Central memory CD8-positive, alpha-beta T cell (primary cell): ENCODE measurements around the gene MAST4.

Experiments used
- ATAC-seq: fragments of 150-1000 bp; cut with Tn5 transposase; replicated peaks from 2 replicates; pipeline ENCODE4 v1.10.0; 2022; ENCODE audit warnings: mild to moderate bottlenecking, moderate FRiP score, moderate number of reproducible peaks; ENCODE audit not compliant: poor library complexity, severe bottlenecking; ENCODE audit errors: extremely low read depth
- DNase-seq, 2 donors: peaks; one replicate each; pipeline ENCODE4 v3.0.0; 2021; ENCODE audit warnings: low spot score in 2 of 2
- H3K27ac Mint-ChIP-seq: one replicate; pipeline ENCODE4 v1.8.0; 2022; ENCODE audit warnings: low read depth, mild to moderate bottlenecking, moderate library complexity, mixed read lengths
- H3K27me3 Mint-ChIP-seq: one replicate; pipeline ENCODE4 v1.8.0; 2022; ENCODE audit warnings: mixed read lengths
- H3K36me3 Mint-ChIP-seq: one replicate; pipeline ENCODE4 v1.8.0; 2022; ENCODE audit warnings: mild to moderate bottlenecking, moderate library complexity, mixed read lengths; ENCODE audit not compliant: insufficient read depth
- H3K4me1 Mint-ChIP-seq: one replicate; pipeline ENCODE4 v1.8.0; 2022; ENCODE audit warnings: mixed read lengths
- H3K4me3 Mint-ChIP-seq: one replicate; pipeline ENCODE4 v1.8.0; 2022; ENCODE audit warnings: mild to moderate bottlenecking, moderate library complexity, mixed read lengths
- H3K9me3 Mint-ChIP-seq: one replicate; pipeline ENCODE4 v1.8.0; 2022; ENCODE audit warnings: mixed read lengths

MAST4 gene

GRCh38 chr5:67149951-67150523, 553.8 kb downstream of the MAST4 start:
- no peak for ATAC-seq
- Mint-ChIP-seq H3K27ac (no peak overlapping the region), H3K36me3 (peaks cover 7% of the 10 kb centered on the region), H3K9me3 (no peaks in the 10 kb centered on the region), H3K27me3 (no peaks in the 10 kb centered on the region), H3K4me1 (no peaks in the 10 kb centered on the region), H3K4me3 (no peak overlapping the region)
- no peak for DNase-seq

- Mint-ChIP-seq H3K27me3 (no peaks in the 10 kb centered on the region), H3K36me3 (peaks cover 6% of the 10 kb centered on the region), H3K4me3 (no peak overlapping the region)
Observed at GRCh38 chr5:67152400-67152799, 556.2 kb downstream of the MAST4 start.

GRCh38 chr5:67153292-67153691, 557.1 kb downstream of the MAST4 start:
- Mint-ChIP-seq H3K27ac (no peak overlapping the region), H3K27me3 (no peaks in the 10 kb centered on the region), H3K4me1 (peaks cover 8% of the 10 kb centered on the region), H3K9me3 (no peaks in the 10 kb centered on the region), H3K36me3 (peaks cover 5% of the 10 kb centered on the region), H3K4me3 (no peak overlapping the region)
- ATAC-seq (no peak), DNase-seq (no peak)

More at GRCh38 chr5:67152400-67152799, 556.2 kb downstream of the MAST4 start:
- H3K4me1 Mint-ChIP-seq = peaks cover 5% of the 10 kb centered on the region
- ATAC-seq (no peak), DNase-seq (no peak)
- H3K9me3 Mint-ChIP-seq = no peaks in the 10 kb centered on the region
- H3K27ac Mint-ChIP-seq = no peak overlapping the region

- Mint-ChIP-seq H3K36me3 (peaks cover 3% of the 10 kb centered on the region), H3K27ac (no peak overlapping the region)
Observed at GRCh38 chr5:67154556-67155206, 558.5 kb downstream of the MAST4 start.

GRCh38 chr5:67156976-67157583, 560.9 kb downstream of the MAST4 start:
- Mint-ChIP-seq H3K4me3 (peak overlapping the region; percentile 4), H3K36me3 (peaks cover 3% of the 10 kb centered on the region), H3K9me3 (no peaks in the 10 kb centered on the region), H3K27me3 (no peaks in the 10 kb centered on the region), H3K27ac (peak overlapping the region; percentile 56), H3K4me1 (peaks cover 35% of the 10 kb centered on the region)
- ATAC-seq = no peak
- peak in 1 of 2 donors; percentile 23 for DNase-seq

More at GRCh38 chr5:67154556-67155206, 558.5 kb downstream of the MAST4 start:
- ATAC-seq (no peak), DNase-seq (no peak)
- no peaks in the 10 kb centered on the region for H3K9me3 Mint-ChIP-seq
- H3K4me3 Mint-ChIP-seq = no peak overlapping the region
- H3K4me1 Mint-ChIP-seq = peaks cover 13% of the 10 kb centered on the region
- H3K27me3 Mint-ChIP-seq = no peaks in the 10 kb centered on the region

GRCh38 chr5:67160272-67160671, 564.1 kb downstream of the MAST4 start:
- H3K36me3 Mint-ChIP-seq = peaks cover 7% of the 10 kb centered on the region
- H3K4me1 Mint-ChIP-seq = peaks cover 43% of the 10 kb centered on the region
- DNase-seq = no peak
- H3K27ac Mint-ChIP-seq = peak overlapping the region; percentile 87
- ATAC-seq = no peak
- no peak overlapping the region for H3K4me3 Mint-ChIP-seq
- H3K27me3 Mint-ChIP-seq = no peaks in the 10 kb centered on the region
- no peaks in the 10 kb centered on the region for H3K9me3 Mint-ChIP-seq

GRCh38 chr5:67160985-67161384, 564.8 kb downstream of the MAST4 start:
- ATAC-seq (no peak), DNase-seq (no peak)
- Mint-ChIP-seq H3K4me3 (peak overlapping the region; percentile 61), H3K9me3 (no peaks in the 10 kb centered on the region), H3K4me1 (peaks cover 46% of the 10 kb centered on the region), H3K27me3 (no peaks in the 10 kb centered on the region), H3K36me3 (peaks cover 8% of the 10 kb centered on the region), H3K27ac (peak overlapping the region; percentile 87)

- peak overlapping the region; percentile 61 for H3K4me3 Mint-ChIP-seq
- H3K27me3 Mint-ChIP-seq = no peaks in the 10 kb centered on the region
- DNase-seq (no peak), ATAC-seq (no peak)
- H3K4me1 Mint-ChIP-seq = peaks cover 50% of the 10 kb centered on the region
- no peaks in the 10 kb centered on the region for H3K9me3 Mint-ChIP-seq
- H3K27ac Mint-ChIP-seq = peak overlapping the region; percentile 87
- H3K36me3 Mint-ChIP-seq = peaks cover 8% of the 10 kb centered on the region
Observed at GRCh38 chr5:67161767-67162166, 565.6 kb downstream of the MAST4 start.

- H3K27ac Mint-ChIP-seq = peak overlapping the region; percentile 65
- H3K4me1 Mint-ChIP-seq = peaks cover 45% of the 10 kb centered on the region
Observed at GRCh38 chr5:67163231-67163756, 567.1 kb downstream of the MAST4 start.

GRCh38 chr5:67163863-67164595, 567.8 kb downstream of the MAST4 start:
- Mint-ChIP-seq H3K27ac (peak overlapping the region; percentile 92), H3K4me3 (peak overlapping the region; percentile 77), H3K27me3 (no peaks in the 10 kb centered on the region), H3K4me1 (peaks cover 45% of the 10 kb centered on the region), H3K36me3 (peaks cover 8% of the 10 kb centered on the region), H3K9me3 (no peaks in the 10 kb centered on the region)
- ATAC-seq (no peak), DNase-seq (no peak)

More at GRCh38 chr5:67163231-67163756, 567.1 kb downstream of the MAST4 start:
- H3K36me3 Mint-ChIP-seq = peaks cover 8% of the 10 kb centered on the region
- no peaks in the 10 kb centered on the region for H3K9me3 Mint-ChIP-seq
- no peak for DNase-seq
- no peaks in the 10 kb centered on the region for H3K27me3 Mint-ChIP-seq
- no peak for ATAC-seq
- no peak overlapping the region for H3K4me3 Mint-ChIP-seq

- DNase-seq (no peak), ATAC-seq (no peak)
- H3K4me1 Mint-ChIP-seq = peaks cover 37% of the 10 kb centered on the region
- H3K4me3 Mint-ChIP-seq = peak overlapping the region; percentile 77
- H3K27ac Mint-ChIP-seq = peak overlapping the region; percentile 92
- H3K9me3 Mint-ChIP-seq = no peaks in the 10 kb centered on the region
- peaks cover 8% of the 10 kb centered on the region for H3K36me3 Mint-ChIP-seq
- H3K27me3 Mint-ChIP-seq = no peaks in the 10 kb centered on the region
Observed at GRCh38 chr5:67164856-67165525, 568.8 kb downstream of the MAST4 start.
